ENCODE data around the gene GRIP1.

The GRIP1 gene, protein sequence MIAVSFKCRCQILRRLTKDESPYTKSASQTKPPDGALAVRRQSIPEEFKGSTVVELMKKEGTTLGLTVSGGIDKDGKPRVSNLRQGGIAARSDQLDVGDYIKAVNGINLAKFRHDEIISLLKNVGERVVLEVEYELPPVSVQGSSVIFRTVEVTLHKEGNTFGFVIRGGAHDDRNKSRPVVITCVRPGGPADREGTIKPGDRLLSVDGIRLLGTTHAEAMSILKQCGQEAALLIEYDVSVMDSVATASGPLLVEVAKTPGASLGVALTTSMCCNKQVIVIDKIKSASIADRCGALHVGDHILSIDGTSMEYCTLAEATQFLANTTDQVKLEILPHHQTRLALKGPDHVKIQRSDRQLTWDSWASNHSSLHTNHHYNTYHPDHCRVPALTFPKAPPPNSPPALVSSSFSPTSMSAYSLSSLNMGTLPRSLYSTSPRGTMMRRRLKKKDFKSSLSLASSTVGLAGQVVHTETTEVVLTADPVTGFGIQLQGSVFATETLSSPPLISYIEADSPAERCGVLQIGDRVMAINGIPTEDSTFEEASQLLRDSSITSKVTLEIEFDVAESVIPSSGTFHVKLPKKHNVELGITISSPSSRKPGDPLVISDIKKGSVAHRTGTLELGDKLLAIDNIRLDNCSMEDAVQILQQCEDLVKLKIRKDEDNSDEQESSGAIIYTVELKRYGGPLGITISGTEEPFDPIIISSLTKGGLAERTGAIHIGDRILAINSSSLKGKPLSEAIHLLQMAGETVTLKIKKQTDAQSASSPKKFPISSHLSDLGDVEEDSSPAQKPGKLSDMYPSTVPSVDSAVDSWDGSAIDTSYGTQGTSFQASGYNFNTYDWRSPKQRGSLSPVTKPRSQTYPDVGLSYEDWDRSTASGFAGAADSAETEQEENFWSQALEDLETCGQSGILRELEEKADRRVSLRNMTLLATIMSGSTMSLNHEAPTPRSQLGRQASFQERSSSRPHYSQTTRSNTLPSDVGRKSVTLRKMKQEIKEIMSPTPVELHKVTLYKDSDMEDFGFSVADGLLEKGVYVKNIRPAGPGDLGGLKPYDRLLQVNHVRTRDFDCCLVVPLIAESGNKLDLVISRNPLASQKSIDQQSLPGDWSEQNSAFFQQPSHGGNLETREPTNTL

DNA sequence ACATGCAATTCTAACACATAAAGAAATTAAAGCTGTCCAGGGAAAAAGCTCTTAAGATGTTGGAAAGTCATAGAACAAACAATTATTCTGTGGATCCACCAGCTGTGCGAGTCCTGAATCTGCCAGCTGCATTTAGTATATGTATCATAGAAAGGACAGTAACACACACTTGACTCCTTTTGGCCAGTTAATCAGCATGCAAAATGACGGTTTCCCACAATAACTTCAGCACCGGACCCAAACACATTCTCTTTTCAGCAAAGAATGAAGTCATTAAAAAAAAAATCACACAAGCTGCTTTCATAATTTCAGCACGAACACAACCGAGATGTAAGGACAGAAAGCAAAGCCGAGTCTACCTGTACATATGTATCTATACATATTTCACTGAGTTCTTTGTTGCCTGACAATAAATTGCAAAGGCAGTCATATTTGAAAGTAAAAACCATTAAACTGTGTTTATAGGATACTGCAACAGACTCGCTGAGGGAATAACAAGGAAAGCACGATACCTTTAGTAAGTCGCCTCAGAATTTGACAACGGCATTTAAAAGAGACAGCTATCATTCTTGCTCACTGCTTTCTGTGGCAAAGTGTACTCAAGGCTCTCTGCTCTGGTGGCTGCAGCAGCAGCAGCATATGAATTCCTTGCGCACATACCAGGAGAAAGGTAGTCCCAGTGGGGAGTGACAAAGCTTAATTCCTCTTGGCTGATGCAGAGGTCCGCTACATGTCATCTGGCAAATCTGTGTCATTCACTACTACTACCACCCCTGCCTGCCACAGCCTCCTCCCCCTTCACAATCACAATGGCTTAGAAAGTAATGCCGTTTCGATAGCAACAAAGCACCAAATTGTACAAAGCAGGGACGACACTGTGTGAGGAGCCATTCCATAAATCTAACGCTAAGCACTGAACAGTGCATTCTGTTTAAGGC lies at the start of gene GRIP1:
TSS of gene GRIP1 (minus strand) at position 739 of the 938 bp plus-strand sequence. CDS start at position 567, 172 bp downstream.
- DNase-seq: no peak

DNA sequence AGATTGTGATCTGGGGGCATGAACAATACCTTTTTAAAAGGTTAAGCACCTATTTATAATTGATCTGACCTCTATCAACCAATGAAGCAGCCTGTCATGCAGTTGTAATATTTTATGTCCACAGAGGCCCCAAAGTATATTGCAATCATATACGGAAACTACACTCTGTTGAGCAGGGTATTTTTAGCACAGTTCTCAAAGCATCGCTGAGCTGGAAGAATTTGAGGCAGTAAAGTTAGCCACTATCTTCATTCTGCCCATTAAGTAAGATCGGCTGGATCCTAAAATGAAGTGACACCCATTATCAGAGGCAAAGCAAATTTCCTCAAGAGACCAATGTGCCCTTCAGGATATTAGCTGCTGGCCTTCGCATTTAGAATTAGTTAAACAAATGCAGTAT lies 47.7 kb upstream of the GRIP1 start:
- DNase-seq: no peak

DNA sequence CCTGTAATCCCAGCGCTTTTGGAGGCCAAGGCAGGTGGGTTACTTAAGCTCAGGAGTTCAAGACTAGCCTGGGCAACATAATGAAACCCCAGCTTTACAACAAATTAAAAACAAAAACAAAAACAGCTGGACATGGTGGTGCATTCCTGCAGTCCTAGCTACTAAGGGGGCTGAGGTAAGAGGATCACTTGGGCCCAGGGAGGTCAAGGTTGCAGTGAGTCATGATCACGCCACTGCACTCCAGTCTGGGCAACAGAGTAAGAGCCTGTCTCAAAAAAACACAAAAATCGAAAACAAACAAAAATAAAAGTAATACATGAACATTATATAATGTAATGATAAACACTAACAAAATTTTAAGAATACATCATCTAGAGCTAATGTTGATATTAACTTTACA lies 46.2 kb upstream of the GRIP1 start:
- DNase-seq: no peak

DNA sequence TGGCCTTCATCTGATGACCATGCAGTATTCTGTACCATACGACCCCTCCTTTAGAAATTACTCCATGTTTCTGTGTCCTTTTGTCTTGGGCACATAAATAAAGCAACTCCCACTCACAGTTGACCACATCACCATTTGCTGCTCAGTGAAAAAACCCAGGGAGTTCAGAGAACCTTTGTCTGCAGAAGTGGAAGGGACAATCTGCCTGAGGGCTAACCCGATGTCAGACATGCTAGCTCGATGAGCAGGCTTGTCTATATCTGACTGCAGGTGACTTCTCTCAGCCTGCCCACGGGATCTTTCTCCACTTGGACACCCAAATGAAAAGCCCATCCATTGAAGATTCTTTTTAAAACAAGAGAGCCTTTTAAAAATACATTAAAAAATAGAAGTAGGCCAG lies 45.7 kb upstream of the GRIP1 start:
- no peak for DNase-seq

DNA sequence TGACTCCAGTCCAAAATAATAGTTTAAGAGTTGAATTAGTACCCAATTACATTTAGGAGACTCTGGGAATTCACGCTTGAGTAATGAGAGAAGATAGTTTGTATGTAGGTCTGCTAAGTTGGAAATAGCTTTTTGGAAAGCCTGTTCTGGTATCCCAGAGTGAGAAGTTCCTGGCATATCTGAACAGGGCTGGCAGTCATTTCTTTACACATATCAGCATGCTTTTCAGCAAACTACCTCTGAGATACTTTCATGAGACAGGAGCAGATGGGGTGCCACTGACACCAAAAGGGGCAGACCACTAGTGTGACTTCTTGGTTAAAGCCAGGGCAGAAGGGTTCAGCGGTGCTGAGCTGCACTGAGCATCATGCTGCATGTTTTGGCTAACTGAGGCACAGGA lies 45.1 kb upstream of the GRIP1 start:
- DNase-seq: no peak

DNA sequence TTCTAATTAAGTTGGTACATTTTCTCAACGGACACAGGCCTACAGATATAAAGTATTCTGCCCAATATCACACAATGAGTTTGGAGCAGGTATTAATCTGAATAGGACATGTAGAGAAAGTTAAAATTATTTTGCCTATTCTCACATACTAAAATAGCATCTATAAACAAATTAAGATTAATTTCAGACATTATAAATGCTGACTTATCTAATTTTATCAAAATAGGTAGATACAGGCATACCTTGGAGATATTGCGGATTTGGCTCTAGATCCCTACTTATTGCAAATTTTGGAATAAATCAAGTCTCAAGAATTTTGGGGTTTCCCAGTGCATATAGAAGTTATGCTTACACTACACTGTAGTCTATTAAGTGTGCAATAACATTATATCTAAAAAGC lies 41.0 kb upstream of the GRIP1 start:
- no peak for DNase-seq

DNA sequence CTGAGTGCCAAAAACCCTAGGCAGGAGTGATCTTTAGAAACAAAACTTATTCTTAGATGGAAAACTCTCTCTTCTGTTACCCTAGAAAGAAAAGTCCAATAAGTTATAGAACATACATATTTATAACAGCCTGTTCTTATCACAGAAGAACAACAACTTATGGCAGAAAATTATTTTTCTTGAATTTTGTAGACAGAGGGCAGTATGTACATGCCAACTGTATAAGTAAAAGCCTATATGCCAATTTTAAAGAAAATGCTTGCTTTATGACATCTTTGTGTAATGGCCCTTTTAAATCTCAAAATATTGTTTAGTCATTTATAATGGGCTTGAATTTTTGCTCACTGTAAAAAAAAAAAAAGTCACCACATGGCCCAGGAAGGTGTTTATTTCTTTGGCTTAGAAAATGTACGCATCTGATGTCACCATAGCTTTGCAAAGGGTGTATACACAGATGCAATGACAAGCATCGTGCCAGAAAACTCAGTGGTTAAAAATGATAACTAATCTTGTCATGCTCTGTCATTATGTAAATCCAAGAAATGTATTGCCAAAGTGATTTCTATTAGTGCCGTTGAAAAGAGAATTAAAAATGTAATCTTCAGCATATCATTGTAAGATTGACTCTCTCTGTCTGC lies 38.3 kb upstream of the GRIP1 start:
- DNase-seq: no peak

DNA sequence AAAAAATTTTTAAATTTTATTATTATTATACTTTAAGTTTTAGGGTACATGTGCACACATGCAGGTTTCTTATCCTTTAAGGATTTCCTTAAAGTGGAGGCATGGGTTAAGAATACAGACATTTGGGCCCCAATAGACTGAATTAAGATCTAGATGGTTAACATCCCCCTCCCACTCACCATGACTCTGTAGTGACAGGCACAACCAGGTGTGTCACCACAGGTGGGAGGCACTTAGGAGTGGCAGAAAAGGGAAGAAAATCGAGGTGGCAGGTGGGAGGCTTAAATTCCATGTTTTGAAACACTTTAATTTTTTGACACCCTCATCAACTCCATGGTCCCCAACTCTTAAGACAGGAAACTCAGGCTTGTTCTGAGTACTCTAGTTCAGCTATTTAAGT lies 37.6 kb upstream of the GRIP1 start:
- DNase-seq: no peak

DNA sequence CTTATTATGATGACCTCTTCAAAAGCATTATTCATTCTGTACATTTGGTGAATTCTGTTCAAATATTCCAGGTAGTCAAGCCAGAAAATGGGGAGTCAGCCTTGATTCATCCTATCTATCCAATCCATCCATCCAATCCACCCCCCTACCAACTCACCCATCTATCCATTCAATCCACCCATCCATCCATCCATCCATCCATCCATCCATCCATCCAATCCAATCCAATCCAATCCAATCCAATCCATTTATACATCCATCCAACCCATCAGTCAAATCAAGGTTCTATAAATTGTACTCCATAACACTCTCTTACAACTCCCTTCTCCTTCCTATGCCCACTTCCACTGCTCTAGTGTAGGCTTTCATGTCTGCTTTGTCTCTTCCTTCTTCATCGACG lies 35.8 kb upstream of the GRIP1 start:
- no peak for DNase-seq

DNA sequence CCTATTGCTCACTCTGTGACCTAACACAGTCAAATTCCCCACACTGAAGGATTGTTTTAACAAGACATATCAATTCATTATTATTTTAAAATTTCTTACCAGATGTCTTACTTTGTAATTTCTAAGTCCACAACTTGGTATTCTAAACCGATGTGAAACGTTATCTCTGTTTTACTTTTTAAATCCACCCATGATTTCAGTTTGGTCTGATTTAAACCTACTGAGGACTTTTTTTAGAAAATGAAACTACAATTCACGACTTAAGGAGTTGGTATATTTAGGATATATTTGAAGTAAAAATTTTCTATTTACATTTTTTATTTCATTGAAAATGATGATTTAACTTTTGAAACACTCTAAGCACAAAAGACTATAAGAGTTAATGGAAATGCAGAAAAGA lies 35.1 kb upstream of the GRIP1 start:
- DNase-seq: no peak

DNA sequence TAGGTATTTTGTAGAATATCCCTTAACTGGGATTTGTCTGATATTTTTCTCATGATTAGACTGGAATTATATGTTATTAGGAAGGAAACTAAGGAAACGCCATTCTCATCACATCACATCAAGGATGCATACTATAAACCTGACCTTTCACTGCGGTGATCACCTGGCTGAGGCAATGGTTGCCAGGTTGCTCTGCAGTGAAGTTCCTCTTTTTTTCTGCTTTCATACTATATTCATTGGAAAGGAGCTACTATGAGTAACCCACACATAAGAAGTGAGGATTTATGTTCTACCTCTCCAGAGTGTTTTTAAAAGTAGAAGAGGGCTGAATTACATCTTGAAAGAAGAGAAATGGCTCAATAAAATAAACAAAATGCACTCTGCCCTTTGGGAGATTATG lies 31.0 kb upstream of the GRIP1 start:
- no peak for DNase-seq

DNA sequence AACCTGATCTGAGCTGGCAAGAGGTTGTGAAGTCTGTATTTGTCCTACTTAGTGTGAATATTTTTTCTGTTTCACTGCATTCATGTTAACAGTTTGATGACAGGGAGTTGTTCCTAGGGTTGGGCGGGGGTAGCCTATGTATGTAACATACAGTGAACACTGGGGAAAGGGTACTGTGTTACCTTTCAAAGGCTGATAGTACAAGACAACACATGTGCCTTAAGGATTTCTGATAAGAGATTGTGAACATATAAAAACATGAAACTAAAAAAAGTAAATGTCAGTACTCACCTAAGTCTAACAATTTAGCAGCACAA lies 30.5 kb upstream of the GRIP1 start:
- DNase-seq: no peak

DNA sequence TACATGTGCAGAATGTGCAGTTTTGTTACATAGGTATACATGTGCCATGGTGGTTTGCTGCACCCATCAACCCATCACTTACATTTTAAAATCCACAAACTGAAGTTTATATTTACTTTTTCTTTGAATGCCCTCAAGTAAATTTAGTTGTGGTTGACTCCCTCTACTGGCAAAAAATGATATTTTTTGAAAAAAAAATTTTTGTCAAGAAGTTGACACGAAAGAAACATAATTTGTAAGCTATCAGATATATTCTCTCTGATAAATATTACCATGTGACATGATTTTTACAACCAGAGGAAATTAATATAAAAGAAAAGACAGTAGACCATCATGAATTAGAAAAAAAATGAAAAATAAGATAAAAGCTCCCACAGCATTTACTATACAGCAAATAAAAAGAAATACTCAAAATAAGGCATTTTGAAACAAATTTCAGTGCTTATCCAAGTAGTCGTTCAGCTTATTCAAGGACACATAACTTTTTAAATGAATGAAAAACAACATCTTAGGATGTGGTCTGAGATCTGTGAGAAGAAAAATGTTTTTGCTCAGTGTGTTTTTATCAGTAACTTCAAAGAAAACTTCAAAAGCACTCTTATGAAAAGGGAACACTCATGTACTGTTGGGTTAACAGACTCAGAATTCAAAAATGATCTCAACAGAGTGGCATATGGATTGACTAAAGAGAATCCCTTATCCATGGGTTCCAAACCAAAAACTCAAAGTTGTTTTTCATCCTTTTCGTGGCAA lies 30.0 kb upstream of the GRIP1 start:
- DNase-seq: no peak

DNA sequence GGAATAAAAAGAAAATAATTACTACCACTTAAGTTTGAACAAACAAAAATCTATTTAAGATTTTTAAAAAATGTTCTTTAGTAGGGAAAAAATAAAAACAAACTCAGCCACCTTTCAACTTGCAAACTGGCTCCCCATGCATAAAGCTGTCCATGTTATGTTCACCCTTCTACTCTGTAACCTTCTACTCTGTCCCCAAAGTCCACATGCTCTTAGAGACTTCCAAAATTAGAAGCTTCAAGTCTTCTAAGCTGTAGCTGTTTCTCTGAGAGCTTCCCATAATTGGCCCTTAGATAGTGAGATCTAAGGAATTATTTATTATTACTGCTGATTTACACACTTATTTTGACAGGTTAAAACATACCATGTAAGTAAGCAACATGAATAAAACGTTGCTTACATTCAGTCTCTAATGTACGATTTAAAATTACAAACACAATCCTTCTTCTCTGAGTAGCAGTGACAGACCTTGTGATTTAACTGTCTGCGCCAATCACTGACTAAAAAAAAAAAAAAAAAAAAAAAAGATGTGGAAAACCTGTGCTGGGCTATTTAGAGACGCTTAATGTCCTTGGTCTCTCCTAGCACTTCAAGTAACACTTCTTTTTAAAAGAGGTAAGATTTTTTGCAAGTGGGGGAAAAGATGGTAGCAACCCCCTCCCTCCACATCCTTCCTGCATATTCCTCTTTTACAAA lies 28.3 kb upstream of the GRIP1 start:
- DNase-seq: no peak

DNA sequence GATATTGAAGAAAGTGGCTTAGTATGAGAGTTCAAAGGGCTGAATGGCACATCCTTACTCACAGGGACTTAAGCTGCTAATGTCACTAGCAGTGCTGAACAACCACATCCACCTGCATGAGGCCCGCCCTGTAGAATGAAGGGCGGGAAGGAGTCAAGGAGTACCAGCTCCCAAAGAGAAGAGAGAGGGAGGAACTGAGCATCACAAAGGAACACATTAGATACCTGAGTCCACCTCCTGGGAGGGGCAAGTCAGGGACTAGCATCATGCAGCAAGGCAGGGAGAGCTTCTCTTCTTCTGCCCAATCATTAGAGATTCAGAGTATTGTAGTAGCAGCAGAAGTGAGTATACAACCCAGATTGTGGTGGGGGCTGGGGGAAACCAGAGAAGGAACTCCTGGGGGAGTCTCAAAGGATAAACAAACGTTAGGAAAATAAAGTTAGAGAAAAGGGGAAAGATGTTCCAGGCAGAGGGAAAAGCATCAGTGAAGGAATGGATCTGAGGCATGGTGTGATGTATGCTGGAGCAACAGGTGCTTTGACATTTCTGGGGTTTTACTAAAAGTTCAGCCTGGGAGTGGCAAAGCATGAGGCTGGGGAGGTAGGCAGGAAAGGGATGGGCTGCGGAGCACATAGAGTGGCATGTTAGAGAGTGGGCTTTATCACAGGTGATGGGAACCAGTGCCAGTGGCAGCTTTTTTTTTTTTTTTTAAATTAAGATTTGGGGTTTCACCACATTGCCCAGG lies 21.0 kb upstream of the GRIP1 start:
- no peak for DNase-seq

DNA sequence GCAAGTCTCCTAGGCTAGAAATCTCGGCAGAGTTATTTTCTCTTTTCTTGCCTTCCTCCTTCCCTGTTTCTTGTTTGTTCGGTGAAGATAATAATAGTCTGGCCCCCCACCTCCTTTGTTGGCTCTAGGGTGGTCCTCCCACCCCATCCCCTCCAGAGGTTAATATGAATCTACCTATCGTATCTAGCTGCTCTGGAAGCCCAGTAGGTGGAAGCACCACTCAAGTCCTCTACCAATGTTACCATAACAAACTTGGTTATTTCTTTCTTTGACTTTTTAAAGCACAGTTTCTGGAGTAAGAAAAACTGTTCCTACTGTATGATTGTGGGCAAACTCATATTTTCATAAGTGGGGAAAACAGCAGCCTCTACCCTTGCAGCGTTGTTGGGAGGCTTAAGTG lies 19.7 kb upstream of the GRIP1 start:
- DNase-seq: no peak

DNA sequence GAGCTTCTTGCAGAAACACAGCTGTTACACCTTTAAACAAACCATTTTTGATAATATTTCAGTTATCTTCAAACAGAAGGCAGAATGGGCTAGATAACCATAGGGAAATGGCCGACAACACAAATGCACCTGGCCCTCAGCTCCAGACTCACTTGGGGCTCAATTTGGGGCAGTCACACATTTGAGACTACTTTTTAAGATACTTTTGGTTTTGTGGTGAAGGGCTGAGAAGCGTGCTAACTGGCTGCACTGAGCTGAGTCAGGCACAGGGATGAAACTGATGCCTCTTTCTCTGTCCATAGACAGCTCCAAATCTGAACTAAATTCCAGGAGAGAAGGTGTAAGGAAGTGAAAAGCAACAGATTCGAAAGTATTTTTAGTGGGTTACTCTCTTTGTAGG lies 18.5 kb upstream of the GRIP1 start:
- no peak for DNase-seq

DNA sequence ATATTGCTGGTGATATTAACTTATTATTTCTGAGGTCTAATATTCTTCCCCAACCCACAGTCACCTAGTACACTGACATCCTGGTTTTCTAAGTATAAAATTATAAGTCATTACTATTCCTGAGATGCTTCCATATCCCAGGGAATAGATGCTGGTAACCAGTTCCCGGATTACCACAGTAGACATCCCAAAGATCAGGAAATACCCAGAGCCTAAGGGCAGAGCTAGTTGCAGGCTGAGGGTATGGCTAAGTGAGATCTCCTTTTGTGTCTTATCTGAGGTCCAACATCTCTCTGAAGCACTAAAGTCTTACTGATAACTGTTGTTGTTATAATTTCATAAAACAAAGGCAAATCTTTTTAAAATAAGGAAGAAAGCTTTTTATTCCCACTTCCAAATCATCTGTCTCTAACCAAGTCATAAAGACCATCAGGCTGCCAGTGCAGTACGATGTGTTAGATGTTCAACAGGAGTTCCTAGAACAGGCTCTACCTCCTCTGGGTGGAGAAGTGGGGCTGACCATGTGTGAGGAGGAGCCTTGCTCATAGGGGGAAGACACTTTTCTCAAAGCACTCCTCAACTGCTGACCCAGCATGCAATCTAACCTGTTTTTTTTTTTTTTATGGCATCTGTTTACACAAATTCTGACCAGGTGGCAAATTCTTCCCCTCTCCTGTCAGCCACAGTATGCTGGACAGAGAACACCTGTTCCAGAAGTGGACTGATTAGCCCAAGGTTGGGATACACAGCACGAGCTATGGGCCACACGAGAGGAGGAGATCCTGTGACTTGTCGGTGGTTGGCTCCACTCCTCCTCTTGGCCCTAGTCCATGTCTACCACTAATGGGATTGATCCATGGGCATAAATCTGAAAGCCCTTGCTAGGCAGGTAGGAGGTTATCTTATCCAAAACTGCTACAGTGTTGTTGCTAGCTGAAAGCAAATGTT lies 16.1 kb upstream of the GRIP1 start:
- DNase-seq: no peak
